Activated CD4-positive, alpha-beta T cell treated with anti-CD3 and anti-CD28 coated beads for 48 hours (primary cell): ENCODE measurements around the gene MNAT1.
"Not testable (repeated sequence)": the region's sequence is repeated elsewhere in the genome, so short reads cannot be mapped to it uniquely, and the experiment has no call there.

Experiments used
- DNase-seq: peaks from one replicate; pipeline ENCODE4 v3.0.0-alpha.2; 2020

Gene MNAT1

DNA sequence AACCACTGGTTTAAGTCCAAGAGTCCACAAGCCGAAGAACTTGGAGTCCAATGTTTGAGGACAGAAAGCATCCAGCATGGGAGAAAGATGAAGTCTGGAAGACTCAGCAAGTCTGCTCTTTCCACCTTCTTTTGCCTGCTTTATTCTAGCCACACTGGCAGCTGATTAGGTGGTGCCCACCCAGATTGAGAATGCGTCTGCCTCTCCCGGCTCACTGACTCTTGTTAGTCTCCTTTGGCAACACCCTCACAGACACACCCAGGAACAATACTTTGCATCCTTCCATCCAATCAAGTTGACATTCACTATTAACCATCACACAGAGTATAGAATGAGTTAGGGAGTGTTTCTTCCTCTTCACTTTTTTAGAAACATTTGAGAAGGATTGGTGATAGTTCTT, 156.1 kb downstream of the MNAT1 start:
- not testable (repeated sequence) for DNase-seq

DNA sequence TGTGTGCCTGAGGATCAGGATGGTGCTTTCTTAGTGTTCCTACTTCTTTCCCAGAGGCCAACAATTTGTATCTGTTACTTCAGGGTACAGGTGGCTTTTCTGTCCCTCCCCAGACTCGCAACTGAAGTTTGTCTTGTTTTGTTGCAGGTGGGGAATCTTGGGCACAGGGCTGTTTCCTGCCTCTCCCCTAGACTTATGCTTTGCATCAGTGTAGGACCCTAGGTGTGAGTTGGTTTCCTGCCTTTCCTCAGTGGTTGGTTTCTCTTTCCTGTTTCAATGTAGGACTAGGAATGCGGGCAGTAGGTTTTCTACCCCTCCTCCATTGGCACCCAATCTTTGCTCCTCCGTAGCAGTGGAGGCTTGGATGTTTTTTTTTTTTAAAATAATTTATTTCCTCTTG, 159.3 kb downstream of the MNAT1 start:
- no peak for DNase-seq

- DNase-seq, result no peak
Measured at GRCh38 chr14:60904381-60904780, 169.8 kb downstream of the MNAT1 start.

DNA sequence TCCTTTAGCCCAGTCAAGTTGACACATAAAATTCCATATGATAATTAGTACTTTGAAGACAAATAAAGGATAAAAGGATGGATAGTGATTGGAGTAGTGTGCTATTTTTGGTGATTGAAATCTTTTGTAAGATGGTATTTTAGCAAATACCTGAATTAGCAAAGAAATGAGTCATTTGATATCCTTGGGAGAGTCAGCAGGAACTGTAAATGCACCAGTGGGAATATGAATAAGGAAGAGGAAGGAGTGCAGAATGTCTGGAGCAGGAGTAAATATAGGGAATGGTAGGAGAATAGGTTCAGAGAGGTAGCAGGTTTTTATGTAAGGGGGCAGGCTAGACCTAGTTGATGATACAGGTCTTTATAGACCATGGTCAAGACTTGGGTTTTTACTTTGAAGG, 171.4 kb downstream of the MNAT1 start:
- DNase-seq, result no peak

DNA sequence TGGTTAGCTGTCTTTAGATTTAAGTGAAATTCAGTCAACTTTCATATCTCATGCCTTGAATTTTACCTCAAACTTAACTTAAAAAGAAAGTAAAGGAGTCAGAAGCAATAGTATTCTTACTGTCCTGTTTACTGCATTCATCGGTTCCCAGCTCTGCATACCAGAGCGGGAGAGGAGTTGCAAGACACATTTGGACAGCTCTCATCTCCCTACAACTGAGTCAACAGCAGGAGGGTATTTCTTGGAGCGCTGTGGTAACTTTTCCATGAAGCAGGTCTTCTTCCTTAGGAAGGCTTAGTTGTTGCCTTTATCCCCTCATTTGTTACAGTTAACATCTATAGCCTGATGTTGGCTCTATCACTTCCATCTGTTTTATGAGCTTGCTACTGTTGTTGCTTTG, 181.2 kb downstream of the MNAT1 start:
- DNase-seq, result no peak

- no peak for DNase-seq
Measured at GRCh38 chr14:60922050-60922449, 187.5 kb downstream of the MNAT1 start.

GRCh38 chr14:60925286-60925685, 190.7 kb downstream of the MNAT1 start:
- no peak for DNase-seq

DNA sequence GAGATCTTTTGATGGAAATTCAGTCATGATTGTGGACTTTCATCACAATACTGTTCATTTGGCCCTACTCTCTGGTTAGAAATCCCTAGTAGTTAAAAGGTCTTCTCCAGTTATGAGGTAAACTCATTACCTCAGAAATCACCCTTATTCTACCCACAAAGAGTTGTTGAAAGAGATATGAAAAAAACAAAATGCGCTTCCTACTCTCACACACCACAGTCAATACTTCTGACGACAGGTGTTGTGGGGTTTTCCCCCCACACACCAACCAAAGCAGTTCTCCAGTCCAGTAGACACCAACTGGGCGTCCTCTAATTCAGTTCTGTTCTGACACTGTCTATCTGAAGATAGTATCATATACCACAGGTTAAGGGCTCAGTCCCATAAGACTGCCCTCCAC, 191.4 kb downstream of the MNAT1 start:
- DNase-seq, result no peak

DNA sequence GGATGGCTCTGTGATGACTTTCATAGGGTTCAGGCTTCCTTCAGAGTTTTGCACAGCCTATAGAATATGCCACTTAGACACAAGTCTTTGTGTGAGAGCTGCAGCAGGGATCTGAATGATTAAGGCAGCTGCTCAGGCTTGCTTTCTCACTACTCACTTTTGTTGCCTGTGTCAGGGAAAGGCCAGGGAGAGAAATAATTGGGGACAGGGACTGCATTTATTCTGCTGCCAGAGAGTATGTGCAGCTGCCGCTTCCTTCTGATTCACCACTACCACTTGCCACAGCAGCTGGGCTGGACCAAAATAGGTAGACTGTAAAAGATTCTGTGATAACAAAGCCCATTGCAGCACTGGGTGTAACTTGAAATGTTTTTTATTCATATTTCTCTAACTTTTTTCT, 196.7 kb downstream of the MNAT1 start:
- DNase-seq, result no peak

GRCh38 chr14:60933920-60934655, 199.5 kb downstream of the MNAT1 start:
- DNase-seq, result no peak

- DNase-seq, result no peak
Measured at GRCh38 chr14:60935319-60935718, 200.8 kb downstream of the MNAT1 start.

DNA sequence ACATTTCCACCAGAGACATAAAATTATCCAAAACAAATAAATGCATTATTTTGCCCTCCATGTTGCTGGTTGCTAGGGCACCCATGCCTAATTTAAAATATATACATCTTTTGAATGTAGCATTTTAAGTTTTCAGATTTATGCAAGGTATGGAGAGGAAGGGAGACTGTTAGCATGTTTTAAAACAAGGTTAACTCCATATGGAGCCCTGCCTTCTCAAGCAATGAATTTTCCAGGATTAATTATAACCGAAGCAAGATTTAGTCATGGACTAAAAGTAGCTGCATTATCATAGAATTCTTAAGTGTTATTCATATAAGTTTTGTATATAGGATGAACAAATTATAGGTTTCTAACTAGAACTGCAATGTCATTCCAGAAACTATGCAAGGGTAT, 209.1 kb downstream of the MNAT1 start:
- DNase-seq, result no peak

- DNase-seq, result no peak
Measured at GRCh38 chr14:60944204-60944603, 209.6 kb downstream of the MNAT1 start.

DNA sequence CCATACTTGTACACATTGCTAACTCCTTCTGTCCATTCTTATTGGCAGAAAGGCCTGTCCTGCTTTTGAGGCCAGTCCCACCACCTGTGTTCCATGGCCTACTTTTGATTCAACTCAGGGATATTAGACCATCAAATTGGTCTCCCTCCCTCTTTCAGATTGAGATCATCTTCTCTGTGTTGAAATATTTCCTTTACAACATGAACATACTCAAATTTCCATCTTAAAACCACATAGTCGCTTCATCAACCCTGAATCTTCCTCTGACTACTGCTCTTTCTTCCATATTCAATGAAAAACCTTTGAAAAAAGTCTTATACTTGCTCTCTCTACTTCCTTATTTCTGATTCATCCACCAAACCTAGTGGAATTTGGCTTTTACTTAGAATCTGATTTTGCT, 211.4 kb downstream of the MNAT1 start:
- DNase-seq, result no peak

DNA sequence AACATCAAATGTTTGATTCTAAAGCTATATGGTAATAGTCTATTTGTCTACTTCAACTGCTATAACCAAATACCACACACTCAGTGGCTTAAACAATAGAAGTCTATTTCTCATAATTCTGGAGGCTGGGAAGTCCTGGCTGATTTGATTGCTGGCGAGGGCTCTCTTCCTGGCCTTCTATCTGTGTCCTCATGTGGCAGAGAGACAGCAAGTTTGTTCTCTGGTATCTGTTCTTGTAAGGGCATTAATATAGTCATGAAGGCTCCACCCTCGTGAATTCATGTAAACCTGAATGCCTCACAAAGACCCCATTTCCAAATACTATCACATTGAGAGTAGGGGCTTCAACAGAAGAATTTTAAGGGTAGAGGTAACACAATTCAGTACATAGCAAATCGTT, 212.2 kb downstream of the MNAT1 start:
- DNase-seq, result no peak

GRCh38 chr14:60951776-60952435, 217.3 kb downstream of the MNAT1 start:
- DNase-seq, result no peak

GRCh38 chr14:60956202-60956601, 221.6 kb downstream of the MNAT1 start:
- DNase-seq, result no peak

DNA sequence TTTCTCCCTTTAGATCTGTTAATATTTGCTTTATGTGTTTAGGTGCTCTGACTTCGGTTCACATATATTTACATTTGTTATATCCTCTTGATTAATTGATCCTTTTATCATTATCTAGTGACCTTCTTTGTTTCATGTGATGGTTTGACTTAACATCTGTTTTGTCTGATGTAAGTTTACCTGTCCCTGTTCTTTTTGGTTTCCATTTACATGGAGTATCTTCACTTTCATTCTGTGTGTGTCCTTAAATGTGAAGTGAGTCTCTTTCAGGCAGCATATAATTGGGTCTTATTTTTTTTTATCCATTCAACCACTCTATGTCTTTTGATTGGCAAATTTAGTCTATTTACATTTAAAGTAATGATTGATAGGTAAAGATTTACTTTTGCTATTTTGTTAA, 222.1 kb downstream of the MNAT1 start:
- DNase-seq, result no peak

GRCh38 chr14:60958146-60958545, 223.6 kb downstream of the MNAT1 start:
- DNase-seq, result no peak

GRCh38 chr14:60963761-60964160, 229.2 kb downstream of the MNAT1 start:
- no peak for DNase-seq

DNA sequence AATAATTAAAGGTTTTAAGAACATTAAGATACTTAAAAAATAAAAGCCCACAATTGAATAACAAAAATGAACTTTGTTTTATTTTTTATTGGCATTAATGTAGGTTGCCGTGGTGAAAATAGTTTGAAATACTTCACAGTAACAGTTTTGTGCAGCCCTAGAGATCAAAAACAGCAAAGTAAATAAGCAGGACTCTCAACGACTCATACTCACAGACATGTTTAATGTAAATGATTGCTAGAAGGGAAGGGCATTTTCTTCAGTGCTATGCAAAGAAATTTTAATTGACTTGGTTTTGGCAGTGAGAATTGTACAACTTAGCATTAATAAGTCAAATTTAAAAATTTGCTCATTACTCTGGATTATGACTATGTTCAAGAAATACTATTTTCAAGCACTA, 230.3 kb downstream of the MNAT1 start:
- no peak for DNase-seq

- no peak for DNase-seq
Measured at GRCh38 chr14:60965402-60965801, 230.8 kb downstream of the MNAT1 start.

GRCh38 chr14:60968099-60968498, 233.5 kb downstream of the MNAT1 start:
- no peak for DNase-seq

GRCh38 chr14:60968671-60969070, 234.1 kb downstream of the MNAT1 start:
- DNase-seq, result no peak

DNA sequence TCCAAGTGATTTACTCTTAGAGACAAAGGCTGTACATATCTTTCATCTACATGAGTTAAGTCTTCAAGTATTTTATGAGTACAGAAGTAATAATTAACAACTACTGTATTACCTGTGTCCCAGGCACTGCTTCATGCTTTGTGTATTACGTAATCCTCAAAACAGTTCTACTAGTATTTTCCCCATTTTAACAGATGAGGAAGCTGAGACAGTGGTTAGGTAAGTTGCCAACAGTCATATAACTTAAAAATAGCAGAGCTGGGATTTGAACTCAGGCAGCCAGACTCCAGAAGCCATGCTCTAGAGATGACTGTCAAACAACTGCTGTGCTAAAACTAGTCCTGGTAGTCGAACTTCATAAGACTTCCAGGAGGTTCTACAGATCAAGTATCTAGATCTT, 235.6 kb downstream of the MNAT1 start:
- no peak for DNase-seq
